Measurements from ENCODE around the gene TMEM54. TPM values are rescaled to one million over a fixed set of nuclear protein-coding genes. Genes with fewer than 3 reads are reported as not detected.

The TMEM54 gene
- total RNA-seq, 1 donor from 2014 or later: 19.8 TPM

- DNase-seq (ENCODE audit: low read depth in 2 of 2): no peak
Measured at GRCh38 chr1:32881871-32882850, 19.0 kb downstream of the TMEM54 start.

- DNase-seq (ENCODE audit: low read depth in 2 of 2): no peak
Measured at GRCh38 chr1:32881291-32881690, 19.9 kb downstream of the TMEM54 start.

- DNase-seq (ENCODE audit: low read depth in 2 of 2): no peak
Measured at GRCh38 chr1:32878637-32879041, 22.6 kb downstream of the TMEM54 start.

- no peak for DNase-seq (ENCODE audit: low read depth in 2 of 2)
Measured at GRCh38 chr1:32878183-32878582, 23.0 kb downstream of the TMEM54 start.

GRCh38 chr1:32877211-32878110 lies 23.7 kb downstream of the TMEM54 start:
- DNase-seq (ENCODE audit: low read depth in 2 of 2): no peak

- peak in 1 of 2 donors; percentile 62 for DNase-seq (ENCODE audit: low read depth in 2 of 2)
Measured at GRCh38 chr1:32876341-32877210, 24.6 kb downstream of the TMEM54 start.

- DNase-seq (ENCODE audit: low read depth in 2 of 2): no peak
Measured at GRCh38 chr1:32874860-32875752, 26.1 kb downstream of the TMEM54 start.

- no peak for DNase-seq (ENCODE audit: low read depth in 2 of 2)
Measured at GRCh38 chr1:32873484-32873883, 27.7 kb downstream of the TMEM54 start.

GRCh38 chr1:32872192-32872460 lies 29.1 kb downstream of the TMEM54 start:
- DNase-seq (ENCODE audit: low read depth in 2 of 2): no peak

- DNase-seq (ENCODE audit: low read depth in 2 of 2): no peak
Measured at GRCh38 chr1:32871364-32872191, 29.6 kb downstream of the TMEM54 start.

GRCh38 chr1:32870615-32871363 lies 30.4 kb downstream of the TMEM54 start, which contains the start of gene FNDC5:
Gene FNDC5 (minus strand): TSS chr1:32870912.
- peak in 1 of 2 donors; percentile 35 for DNase-seq (ENCODE audit: low read depth in 2 of 2)

- no peak for DNase-seq (ENCODE audit: low read depth in 2 of 2)
Measured at GRCh38 chr1:32869923-32870614, 31.1 kb downstream of the TMEM54 start.

GRCh38 chr1:32868806-32869455 lies 32.3 kb downstream of the TMEM54 start:
- no peak for DNase-seq (ENCODE audit: low read depth in 2 of 2)

- DNase-seq (ENCODE audit: low read depth in 2 of 2): no peak
Measured at GRCh38 chr1:32868085-32868484, 33.1 kb downstream of the TMEM54 start.

- DNase-seq (ENCODE audit: low read depth in 2 of 2): no peak
Measured at GRCh38 chr1:32867671-32868070, 33.5 kb downstream of the TMEM54 start.

- DNase-seq (ENCODE audit: low read depth in 2 of 2): no peak
Measured at GRCh38 chr1:32867151-32867550, 34.0 kb downstream of the TMEM54 start.

GRCh38 chr1:32865639-32866405 lies 35.4 kb downstream of the TMEM54 start:
- DNase-seq (ENCODE audit: low read depth in 2 of 2): no peak
